ENCODE measurements around the gene ARSI. TPM values are rescaled to one million over a fixed set of nuclear protein-coding genes. Genes with fewer than 3 reads are reported as not detected.

The ARSI gene
- total RNA-seq, 2 donors from 2014 or later = 2.4 to 2.7 TPM

DNA sequence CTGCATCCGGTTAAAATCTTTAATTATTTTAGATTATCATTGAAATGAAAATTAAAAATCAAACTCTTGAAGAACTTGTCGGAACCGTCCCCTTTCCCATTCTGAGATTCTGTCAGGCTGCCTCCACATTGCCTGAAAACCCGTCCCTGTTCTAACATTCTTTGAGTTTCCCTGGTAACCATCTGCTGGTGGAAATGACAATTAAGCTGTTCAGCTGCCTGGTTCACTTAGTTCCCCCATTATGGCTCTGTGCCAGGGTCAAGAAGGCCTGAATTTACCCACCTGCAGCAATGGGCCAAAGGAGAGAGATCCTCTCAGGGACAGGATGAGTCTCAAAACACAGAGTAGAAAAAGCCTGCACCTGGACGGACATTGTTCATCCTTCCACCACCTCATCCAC, 43.0 kb upstream of the ARSI start:
- no peaks in the 10 kb centered on the region for H3K27me3 Mint-ChIP-seq (ENCODE audit: insufficient read depth)
- Histone ChIP-seq H3K9me3 (ENCODE audit: control insufficient read depth, low read length) (no peaks in the 10 kb centered on the region), H3K27me3 (ENCODE audit: control insufficient read depth, insufficient read depth, low read length, poor library complexity, severe bottlenecking) (no peaks in the 10 kb centered on the region), H3K27ac (ENCODE audit: low read depth, low read length) (no peak overlapping the region), H3K4me3 (ENCODE audit: low read length) (no peak overlapping the region), H3K4me1 (ENCODE audit: control insufficient read depth, insufficient read depth, low read length) (peaks cover 6% of the 10 kb centered on the region), H3K9ac (ENCODE audit: extremely low read depth, low read length, poor library complexity, severe bottlenecking) (no peak overlapping the region), H3K36me3 (ENCODE audit: control insufficient read depth, insufficient read depth, low read length) (no peaks in the 10 kb centered on the region)
- no peak overlapping the region for H3K4me3 Mint-ChIP-seq
- TF ChIP-seq, protein P1, sequence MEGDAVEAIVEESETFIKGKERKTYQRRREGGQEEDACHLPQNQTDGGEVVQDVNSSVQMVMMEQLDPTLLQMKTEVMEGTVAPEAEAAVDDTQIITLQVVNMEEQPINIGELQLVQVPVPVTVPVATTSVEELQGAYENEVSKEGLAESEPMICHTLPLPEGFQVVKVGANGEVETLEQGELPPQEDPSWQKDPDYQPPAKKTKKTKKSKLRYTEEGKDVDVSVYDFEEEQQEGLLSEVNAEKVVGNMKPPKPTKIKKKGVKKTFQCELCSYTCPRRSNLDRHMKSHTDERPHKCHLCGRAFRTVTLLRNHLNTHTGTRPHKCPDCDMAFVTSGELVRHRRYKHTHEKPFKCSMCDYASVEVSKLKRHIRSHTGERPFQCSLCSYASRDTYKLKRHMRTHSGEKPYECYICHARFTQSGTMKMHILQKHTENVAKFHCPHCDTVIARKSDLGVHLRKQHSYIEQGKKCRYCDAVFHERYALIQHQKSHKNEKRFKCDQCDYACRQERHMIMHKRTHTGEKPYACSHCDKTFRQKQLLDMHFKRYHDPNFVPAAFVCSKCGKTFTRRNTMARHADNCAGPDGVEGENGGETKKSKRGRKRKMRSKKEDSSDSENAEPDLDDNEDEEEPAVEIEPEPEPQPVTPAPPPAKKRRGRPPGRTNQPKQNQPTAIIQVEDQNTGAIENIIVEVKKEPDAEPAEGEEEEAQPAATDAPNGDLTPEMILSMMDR (conservative IDR thresholded peaks at IDR 0.05) = no peak
- peaks cover 12% of the 10 kb centered on the region for H3K4me1 Mint-ChIP-seq
- H3K9me3 Mint-ChIP-seq = no peaks in the 10 kb centered on the region
- WGBS, 2 experiments (ENCODE audit: insufficient coverage in 1 of 2, insufficient read length in 1 of 2) = 76 to 91% methylated on average over 4 to 5 of the region's 5 CpGs
- DNase-seq = no peak
- H3K27ac Mint-ChIP-seq = no peak overlapping the region
- H3K36me3 Mint-ChIP-seq (ENCODE audit: low read depth) = no peaks in the 10 kb centered on the region

DNA sequence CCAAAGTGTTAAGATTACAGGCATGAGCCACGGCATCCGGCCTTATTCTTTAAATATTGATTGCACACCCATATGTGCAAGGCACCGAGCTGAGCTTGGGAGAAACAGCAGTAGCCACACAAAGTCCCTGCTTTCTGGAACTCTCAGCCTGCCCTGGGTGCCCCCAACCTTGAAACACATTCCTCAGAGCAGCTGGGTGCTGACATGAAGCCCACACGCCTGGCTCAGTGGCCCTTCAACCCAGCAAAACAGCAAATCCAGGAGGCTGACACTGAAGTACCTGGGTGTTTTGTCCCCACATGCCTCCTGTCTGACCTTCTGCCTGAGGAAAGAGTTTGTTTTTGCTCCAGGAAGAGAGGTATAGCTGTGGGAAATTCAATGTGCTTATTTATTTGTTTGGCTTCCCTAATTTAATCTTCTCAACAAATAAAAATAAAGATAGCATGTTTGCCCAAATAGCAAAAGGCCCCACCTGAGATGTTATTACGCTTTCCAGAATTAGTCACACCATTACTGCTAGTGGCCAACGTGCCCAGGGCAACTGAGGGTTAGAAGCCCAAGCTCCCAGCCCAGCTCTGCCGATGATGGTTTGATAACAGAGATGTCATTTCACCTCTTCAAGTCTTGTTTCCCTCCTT, 41.4 kb upstream of the ARSI start:
- no peak overlapping the region for H3K27ac ChIP-seq (ENCODE audit: low read depth, low read length)
- TF ChIP-seq, protein P1 (conservative IDR thresholded peaks at IDR 0.05) = no peak
- H3K4me3 ChIP-seq (ENCODE audit: low read length) = no peak overlapping the region
- H3K9me3 ChIP-seq (ENCODE audit: control insufficient read depth, low read length) = no peaks in the 10 kb centered on the region
- Mint-ChIP-seq H3K27ac (no peak overlapping the region), H3K36me3 (ENCODE audit: low read depth) (no peaks in the 10 kb centered on the region), H3K4me1 (peaks cover 14% of the 10 kb centered on the region), H3K4me3 (no peak overlapping the region), H3K9me3 (no peaks in the 10 kb centered on the region), H3K27me3 (ENCODE audit: insufficient read depth) (no peaks in the 10 kb centered on the region)
- no peak for DNase-seq
- no peaks in the 10 kb centered on the region for H3K36me3 ChIP-seq (ENCODE audit: control insufficient read depth, insufficient read depth, low read length)
- H3K4me1 ChIP-seq (ENCODE audit: control insufficient read depth, insufficient read depth, low read length) = peaks cover 6% of the 10 kb centered on the region
- 87 to 90% methylated on average over 6 to 7 of the region's 7 CpGs for WGBS, 2 experiments (ENCODE audit: insufficient coverage in 1 of 2, insufficient read length in 1 of 2)
- H3K27me3 ChIP-seq (ENCODE audit: control insufficient read depth, insufficient read depth, low read length, poor library complexity, severe bottlenecking) = no peaks in the 10 kb centered on the region
- H3K9ac ChIP-seq (ENCODE audit: extremely low read depth, low read length, poor library complexity, severe bottlenecking) = no peak overlapping the region

DNA sequence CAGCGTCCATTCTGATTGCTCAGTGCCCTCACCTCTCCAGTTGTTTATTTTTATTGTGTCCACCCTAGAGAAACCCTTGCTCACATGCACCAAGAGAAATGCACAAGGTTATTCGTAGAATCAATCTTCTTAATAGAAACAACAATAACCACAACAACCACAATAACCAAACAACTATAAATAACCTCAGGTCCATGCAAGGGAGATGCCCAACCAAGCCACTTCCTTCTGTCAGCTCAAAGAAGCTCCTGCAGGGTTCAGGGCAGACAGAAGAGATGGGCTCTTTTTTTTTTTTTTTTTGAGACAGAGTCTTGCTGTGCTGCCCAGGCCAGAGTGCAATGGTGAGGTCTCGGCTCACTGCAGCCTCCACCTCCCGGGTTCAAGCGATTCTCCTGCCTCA, 39.9 kb upstream of the ARSI start:
- H3K36me3 Mint-ChIP-seq (ENCODE audit: low read depth) = no peaks in the 10 kb centered on the region
- no peak for DNase-seq
- TF ChIP-seq, protein P1 (conservative IDR thresholded peaks at IDR 0.05) = no peak
- Histone ChIP-seq H3K4me3 (ENCODE audit: low read length) (no peak overlapping the region), H3K27me3 (ENCODE audit: control insufficient read depth, insufficient read depth, low read length, poor library complexity, severe bottlenecking) (no peaks in the 10 kb centered on the region), H3K4me1 (ENCODE audit: control insufficient read depth, insufficient read depth, low read length) (peaks cover 6% of the 10 kb centered on the region), H3K9me3 (ENCODE audit: control insufficient read depth, low read length) (no peaks in the 10 kb centered on the region), H3K27ac (ENCODE audit: low read depth, low read length) (no peak overlapping the region), H3K36me3 (ENCODE audit: control insufficient read depth, insufficient read depth, low read length) (no peaks in the 10 kb centered on the region), H3K9ac (ENCODE audit: extremely low read depth, low read length, poor library complexity, severe bottlenecking) (no peak overlapping the region)
- no peaks in the 10 kb centered on the region for H3K27me3 Mint-ChIP-seq (ENCODE audit: insufficient read depth)
- H3K9me3 Mint-ChIP-seq = no peaks in the 10 kb centered on the region
- H3K4me1 Mint-ChIP-seq = peaks cover 14% of the 10 kb centered on the region
- H3K4me3 Mint-ChIP-seq = no peak overlapping the region
- WGBS, 2 experiments (ENCODE audit: insufficient coverage in 1 of 2, insufficient read length in 1 of 2) = 82 to 95% methylated on average over 4 to 5 of the region's 5 CpGs
- no peak overlapping the region for H3K27ac Mint-ChIP-seq

Data from endodermal cell (in vitro differentiated cells).